Subcutaneous abdominal adipose tissue (tissue), 5 donors: ENCODE measurements around the gene SMIM3.
A peak's percentile ranks its signal among the peaks of the same experiment; 100 is the strongest.
"Not testable (repeated sequence)": the region's sequence is repeated elsewhere in the genome, so short reads cannot be mapped to it uniquely, and the experiment has no call there.

Experiments used
- H3K27ac ChIP-seq: one replicate; pipeline ENCODE4 v1.7.0; 2013; ENCODE audit warnings: low read depth, mild to moderate bottlenecking, inconsistent platforms, low read length, moderate library complexity
- H3K27me3 ChIP-seq, 5 donors: one replicate each; pipeline ENCODE4 v1.7.0; 2013; ENCODE audit warnings: low read length in 5 of 5, inconsistent platforms in 1 of 5; ENCODE audit not compliant: control insufficient read depth in 5 of 5, insufficient read depth in 4 of 5
- H3K36me3 ChIP-seq, 5 donors: one replicate each; pipeline ENCODE4 v1.7.0; 2013; ENCODE audit warnings: low read length in 5 of 5; ENCODE audit not compliant: control insufficient read depth in 5 of 5, insufficient read depth in 5 of 5
- H3K4me1 ChIP-seq, 5 donors: one replicate each; pipeline ENCODE4 v1.7.0; 2013; ENCODE audit warnings: low read length in 5 of 5, mild to moderate bottlenecking in 3 of 5, moderate library complexity in 1 of 5; ENCODE audit not compliant: control insufficient read depth in 5 of 5, insufficient read depth in 5 of 5
- H3K4me3 ChIP-seq, 5 donors: one replicate each; pipeline ENCODE4 v1.7.0; 2013; ENCODE audit warnings: low read length in 5 of 5, low read depth in 1 of 5
- H3K9ac ChIP-seq, 5 donors: one replicate each; pipeline ENCODE4 v1.7.0; 2013; ENCODE audit warnings: low read length in 5 of 5, mild to moderate bottlenecking in 4 of 5, moderate library complexity in 3 of 5
- H3K9me3 ChIP-seq, 5 donors: one replicate each; pipeline ENCODE4 v1.7.0; 2013; ENCODE audit warnings: low read length in 5 of 5; ENCODE audit not compliant: control insufficient read depth in 5 of 5
- donor health status: healthy.
- donor health status: healthy.
- donor health status: healthy.
- donor health status: healthy.
- donor health status: healthy.

SMIM3 gene

DNA sequence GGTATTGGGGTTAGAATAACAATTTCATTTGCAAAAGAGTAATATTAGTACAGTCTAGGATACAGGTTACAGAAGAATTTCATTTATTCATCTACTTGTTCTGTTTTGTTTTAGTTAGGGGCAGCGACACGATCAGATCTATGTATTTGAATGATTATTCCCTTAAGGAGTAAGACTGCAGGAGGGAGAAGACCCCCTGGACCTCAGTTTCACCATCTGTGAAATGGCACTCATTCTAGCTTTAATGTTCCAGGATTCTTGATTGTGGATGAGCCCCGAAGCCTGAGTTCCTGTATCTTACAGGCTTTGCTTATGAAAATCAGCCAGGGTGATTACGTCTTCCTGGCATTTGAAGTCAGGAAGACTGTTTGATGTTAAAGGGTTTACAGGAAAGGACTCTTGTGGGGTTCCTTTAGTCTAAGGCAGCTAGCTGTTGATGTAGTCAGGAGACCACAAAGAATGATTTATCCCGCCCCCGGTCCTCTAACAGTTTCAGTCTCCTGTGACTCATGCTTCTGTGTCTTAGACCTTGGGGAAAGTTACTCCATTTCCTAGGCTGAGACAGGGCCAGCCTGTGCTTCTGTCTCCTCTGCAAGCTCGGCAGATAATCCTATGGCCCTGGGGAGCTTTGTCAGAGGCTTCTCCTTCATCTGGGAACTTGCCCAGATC, 11.5 kb downstream of the SMIM3 start:
- Histone ChIP-seq H3K9me3 (no peaks in the 10 kb centered on the region), H3K4me3 (peak overlapping the region in 2 of 5 donors; percentile 35 to 40), H3K9ac (peak overlapping the region in 4 of 5 donors; percentile 38 to 87 (median 68)), H3K27ac (peak overlapping the region; percentile 99), H3K27me3 (no peaks in the 10 kb centered on the region), H3K36me3 (peaks cover 0 to under 1% (median under 1%) of the 10 kb centered on the region in 5 donors), H3K4me1 (peaks cover 10 to 66% (median 48%) of the 10 kb centered on the region in 5 donors)

DNA sequence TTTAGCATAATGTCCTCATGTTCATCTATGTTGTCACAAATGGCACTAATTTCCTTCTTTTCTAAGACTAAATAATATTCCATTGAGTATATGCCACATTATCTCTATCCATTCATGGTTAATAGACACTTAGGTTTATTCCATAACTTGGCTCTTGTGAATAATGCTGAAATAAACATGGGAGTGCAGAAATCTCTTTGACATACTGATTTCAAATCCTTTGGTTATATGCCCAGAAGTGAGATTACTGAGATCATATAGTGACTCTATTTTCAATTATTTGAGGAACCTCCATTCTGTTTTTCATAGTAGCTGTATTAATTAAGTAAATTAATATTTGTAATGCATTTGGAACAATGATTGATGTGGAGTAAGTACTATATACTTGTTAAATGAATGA, 13.0 kb downstream of the SMIM3 start:
- peak overlapping the region; percentile 99 for H3K27ac ChIP-seq
- H3K27me3 ChIP-seq, result no peaks in the 10 kb centered on the region
- peaks cover 3 to 15% (median 14%) of the 10 kb centered on the region in 5 donors for H3K36me3 ChIP-seq
- no peaks in the 10 kb centered on the region for H3K9me3 ChIP-seq
- no peak overlapping the region for H3K9ac ChIP-seq
- peaks cover 10 to 59% (median 48%) of the 10 kb centered on the region in 5 donors for H3K4me1 ChIP-seq
- no peak overlapping the region for H3K4me3 ChIP-seq

DNA sequence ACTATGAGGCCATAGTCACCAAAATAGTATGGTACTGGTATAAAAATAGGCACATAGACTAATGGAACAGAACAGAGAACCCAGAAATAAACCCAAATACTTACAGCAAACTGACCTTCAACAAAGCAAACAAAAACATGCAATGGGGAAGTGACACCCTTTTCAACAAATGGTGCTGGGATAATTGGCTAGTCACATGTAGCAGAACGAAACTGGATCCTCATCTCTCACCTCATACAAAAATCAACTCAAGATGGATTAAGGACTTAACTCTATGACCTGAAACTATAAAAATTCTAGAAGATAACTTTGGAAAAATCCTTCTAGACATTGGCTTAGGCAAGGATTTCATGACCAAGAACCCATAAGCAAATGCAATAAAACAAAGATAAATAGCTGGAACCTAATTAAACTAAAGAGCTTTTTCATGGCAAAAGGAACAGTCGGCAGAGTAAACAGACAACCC, 14.9 kb downstream of the SMIM3 start:
- Histone ChIP-seq H3K36me3 (peaks cover 13 to 30% (median 25%) of the 10 kb centered on the region in 5 donors), H3K4me1 (peaks cover 10 to 39% (median 29%) of the 10 kb centered on the region in 5 donors)
- H3K9ac ChIP-seq, H3K27ac ChIP-seq, H3K9me3 ChIP-seq, H3K4me3 ChIP-seq, H3K27me3 ChIP-seq: not testable (repeated sequence)

DNA sequence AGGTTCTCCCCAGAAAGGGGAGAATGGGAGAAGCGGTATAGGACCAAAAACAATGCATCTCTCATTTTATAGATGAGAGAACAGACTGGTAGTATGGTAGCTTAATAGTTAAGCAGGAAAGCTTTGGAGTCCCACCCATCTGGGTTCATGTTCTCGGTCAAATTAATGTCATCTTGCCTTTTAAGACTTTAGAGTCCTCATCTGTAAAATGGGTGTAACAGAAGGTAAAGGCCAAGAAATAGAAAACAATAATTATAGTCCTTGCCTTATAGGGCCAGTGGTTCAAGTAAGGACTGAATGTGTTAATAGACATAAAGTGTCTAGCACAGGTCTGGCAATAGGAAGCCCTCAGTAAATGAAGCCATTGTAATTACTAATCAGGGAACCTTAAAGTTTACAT, 16.4 kb downstream of the SMIM3 start:
- H3K9me3 ChIP-seq, result no peaks in the 10 kb centered on the region
- H3K27ac ChIP-seq, result peak overlapping the region; percentile 67
- no peak overlapping the region for H3K4me3 ChIP-seq
- H3K27me3 ChIP-seq, result no peaks in the 10 kb centered on the region
- peaks cover 2 to 25% (median 14%) of the 10 kb centered on the region in 5 donors for H3K4me1 ChIP-seq
- peaks cover 17 to 31% (median 27%) of the 10 kb centered on the region in 5 donors for H3K36me3 ChIP-seq
- H3K9ac ChIP-seq, result no peak overlapping the region

DNA sequence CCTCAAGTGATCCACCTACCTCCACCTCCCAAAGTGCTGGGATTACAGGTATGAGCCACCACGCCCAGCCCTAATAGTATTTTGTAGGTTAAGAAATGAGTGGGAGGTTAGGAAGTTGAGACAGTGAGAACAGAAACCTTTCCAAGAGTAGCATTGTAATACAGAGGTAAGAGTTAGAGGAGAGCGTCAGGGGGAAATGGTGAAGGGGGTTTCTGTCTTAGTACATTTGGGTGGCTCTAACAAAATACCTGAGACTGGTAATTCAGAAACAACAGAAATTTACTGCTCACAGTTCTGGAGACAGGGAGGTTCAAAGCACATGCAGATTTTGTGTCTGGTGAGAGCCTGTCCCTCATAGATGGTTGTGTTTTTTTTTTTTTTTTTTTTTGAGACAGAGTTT, 18.8 kb downstream of the SMIM3 start:
- Histone ChIP-seq H3K36me3 (peaks cover 17 to 31% (median 27%) of the 10 kb centered on the region in 5 donors), H3K9me3 (no peaks in the 10 kb centered on the region), H3K4me1 (peaks cover 0 to 16% (median 11%) of the 10 kb centered on the region in 5 donors)

DNA sequence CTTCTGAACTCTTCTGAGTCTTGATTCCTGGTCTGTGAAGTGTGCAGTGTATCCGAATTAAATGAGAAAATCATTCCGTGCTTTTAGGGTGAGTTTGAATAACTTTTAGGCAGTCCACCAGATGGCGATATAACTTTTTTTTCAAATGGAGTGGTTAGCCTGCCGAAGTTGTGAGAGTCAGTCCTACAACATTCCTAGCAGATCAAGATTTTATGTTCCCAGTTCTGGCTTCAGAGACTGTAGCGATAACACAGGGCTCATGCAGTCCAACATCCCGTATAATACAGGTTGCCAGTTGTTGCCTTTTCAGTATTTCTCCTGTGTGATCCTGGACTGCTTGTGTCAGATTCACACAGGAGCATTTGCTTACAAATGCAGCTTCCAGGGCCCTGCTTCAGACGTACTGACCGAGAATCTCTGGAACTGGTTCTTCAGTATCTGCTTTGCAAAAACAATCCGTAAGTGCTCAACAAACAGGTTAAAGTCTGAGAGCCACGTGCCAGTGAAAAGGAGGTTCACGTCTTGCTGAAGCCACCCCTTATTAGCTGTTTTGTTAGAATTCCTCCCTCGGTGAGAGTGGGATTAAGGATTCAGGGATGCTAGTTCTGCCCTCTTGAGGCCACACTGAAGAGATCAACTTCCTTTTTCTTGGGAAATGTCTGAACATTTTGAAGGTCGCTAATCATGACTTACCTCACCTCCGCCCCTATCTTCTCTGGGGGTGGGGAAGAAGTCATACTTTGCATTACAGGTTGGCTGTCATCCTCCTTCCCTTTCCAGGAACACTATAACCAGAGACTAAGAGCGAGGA, 22.8 kb downstream of the SMIM3 start:
- H3K36me3 ChIP-seq, result peaks cover 12 to 21% (median 17%) of the 10 kb centered on the region in 5 donors
- H3K9ac ChIP-seq, result peak overlapping the region; percentile 1 to 64 (median 45)
- H3K27me3 ChIP-seq, result no peaks in the 10 kb centered on the region
- peak overlapping the region; percentile 48 to 76 (median 62) for H3K4me3 ChIP-seq
- H3K9me3 ChIP-seq, result no peaks in the 10 kb centered on the region
- H3K27ac ChIP-seq, result peak overlapping the region; percentile 52
- peaks cover 0 to 12% (median 11%) of the 10 kb centered on the region in 5 donors for H3K4me1 ChIP-seq

More for the DNA sequence above, 18.8 kb downstream of the SMIM3 start:
- Histone ChIP-seq H3K27ac (no peak overlapping the region), H3K4me3 (no peak overlapping the region), H3K9ac (no peak overlapping the region), H3K27me3 (no peaks in the 10 kb centered on the region)

DNA sequence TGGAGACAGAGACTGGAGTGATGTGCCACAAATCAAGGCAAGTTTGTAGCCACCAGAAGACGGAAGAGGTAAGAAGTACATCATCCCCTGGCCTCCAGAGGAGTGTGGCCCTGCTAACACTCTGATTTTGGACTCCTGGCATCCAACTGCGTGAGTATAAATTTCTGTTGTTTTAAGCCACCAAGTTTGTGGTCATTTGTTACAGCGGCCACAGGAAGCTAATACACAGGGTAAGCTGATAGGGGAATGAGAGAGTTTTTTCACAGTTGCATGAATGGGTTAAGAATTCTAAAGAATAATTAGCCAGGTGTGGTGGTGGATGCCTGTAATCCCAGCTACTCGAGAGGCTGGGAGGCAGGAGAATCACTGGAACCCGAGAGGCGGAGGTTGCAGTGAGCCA, 25.8 kb downstream of the SMIM3 start:
- Histone ChIP-seq H3K9ac (no peak overlapping the region), H3K4me1 (peaks cover 0 to 12% (median 11%) of the 10 kb centered on the region in 5 donors), H3K4me3 (no peak overlapping the region), H3K27ac (no peak overlapping the region), H3K27me3 (no peaks in the 10 kb centered on the region), H3K36me3 (peaks cover 0 to 4% (median 0%) of the 10 kb centered on the region in 5 donors), H3K9me3 (no peaks in the 10 kb centered on the region)

DNA sequence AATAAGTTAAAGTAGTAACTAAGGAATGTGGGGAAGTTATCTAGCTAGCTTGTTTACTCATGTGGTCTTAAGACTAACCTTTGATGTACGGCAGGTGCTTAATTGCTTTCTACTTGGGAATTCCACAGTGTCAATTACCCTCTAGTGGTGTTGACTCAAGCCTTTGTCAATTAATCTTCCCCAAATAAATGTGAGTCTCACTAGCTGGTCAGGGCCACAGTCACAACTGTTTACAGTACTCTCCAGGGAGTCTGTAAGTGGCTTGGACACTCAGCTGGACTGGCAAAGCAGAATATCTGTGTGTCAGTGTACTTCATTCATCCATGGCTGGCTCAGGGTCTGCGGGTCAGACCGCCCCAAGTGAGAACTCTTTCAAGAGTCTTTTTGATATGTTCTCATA, 30.8 kb downstream of the SMIM3 start:
- Histone ChIP-seq H3K4me3 (no peak overlapping the region), H3K36me3 (peaks cover 0 to 1% (median 0%) of the 10 kb centered on the region in 5 donors), H3K9ac (no peak overlapping the region), H3K27ac (no peak overlapping the region), H3K27me3 (no peaks in the 10 kb centered on the region), H3K9me3 (no peaks in the 10 kb centered on the region), H3K4me1 (no peaks in the 10 kb centered on the region)

DNA sequence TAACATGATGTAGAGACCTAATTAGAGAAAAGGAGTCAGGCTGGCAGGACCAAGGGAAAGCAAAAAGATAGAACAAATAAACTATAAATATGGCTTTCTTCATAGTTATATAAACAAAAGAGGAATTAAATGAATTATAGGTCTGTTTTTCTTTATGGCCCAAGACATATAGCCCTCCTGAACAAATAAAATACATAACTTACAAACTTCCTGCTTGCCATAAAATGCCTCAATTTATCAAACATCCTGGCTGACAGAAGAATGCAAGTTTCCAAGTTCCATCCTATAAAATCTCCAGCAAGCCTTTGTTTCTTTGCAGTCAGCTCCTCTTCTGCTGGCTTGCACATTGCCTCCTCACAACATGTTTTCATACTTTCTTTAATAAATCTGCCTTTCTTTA, 36.5 kb downstream of the SMIM3 start:
- Histone ChIP-seq H3K9me3 (peaks cover 0 to 8% (median 2%) of the 10 kb centered on the region in 5 donors), H3K9ac (no peak overlapping the region), H3K27me3 (no peaks in the 10 kb centered on the region), H3K27ac (no peak overlapping the region), H3K36me3 (no peaks in the 10 kb centered on the region), H3K4me3 (no peak overlapping the region), H3K4me1 (no peaks in the 10 kb centered on the region)

DNA sequence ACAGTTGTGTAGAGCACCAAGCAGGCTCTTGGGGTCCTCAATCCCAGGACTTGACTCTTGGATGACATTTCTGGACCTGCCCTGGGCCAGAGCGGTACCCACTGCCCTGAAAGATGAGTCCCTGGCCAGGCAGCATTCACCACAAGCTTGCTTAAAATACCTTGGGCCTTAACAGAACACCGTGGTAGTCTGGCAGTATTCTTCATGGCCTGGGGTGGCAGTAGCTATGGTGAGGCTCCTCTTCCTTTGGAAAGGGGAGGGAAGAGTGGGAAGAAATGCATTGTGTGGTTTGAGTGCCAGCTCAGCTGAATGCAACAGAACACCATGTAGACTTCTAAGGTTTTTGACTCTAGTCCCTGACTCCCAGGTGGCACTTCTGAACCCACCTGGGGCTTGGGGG, 38.4 kb downstream of the SMIM3 start:
- Histone ChIP-seq H3K27me3 (no peaks in the 10 kb centered on the region), H3K4me1 (no peaks in the 10 kb centered on the region), H3K9ac (no peak overlapping the region), H3K36me3 (no peaks in the 10 kb centered on the region), H3K4me3 (no peak overlapping the region), H3K27ac (no peak overlapping the region), H3K9me3 (peaks cover 0 to 8% (median 2%) of the 10 kb centered on the region in 5 donors)
